ENCODE data around the gene UCK2. TPM values are rescaled to one million over a fixed set of nuclear protein-coding genes. Genes with fewer than 3 reads are reported as not detected.

The UCK2 gene
- total RNA-seq, 2 donors from 2014 or later, result 34.3 to 47.5 TPM

DNA sequence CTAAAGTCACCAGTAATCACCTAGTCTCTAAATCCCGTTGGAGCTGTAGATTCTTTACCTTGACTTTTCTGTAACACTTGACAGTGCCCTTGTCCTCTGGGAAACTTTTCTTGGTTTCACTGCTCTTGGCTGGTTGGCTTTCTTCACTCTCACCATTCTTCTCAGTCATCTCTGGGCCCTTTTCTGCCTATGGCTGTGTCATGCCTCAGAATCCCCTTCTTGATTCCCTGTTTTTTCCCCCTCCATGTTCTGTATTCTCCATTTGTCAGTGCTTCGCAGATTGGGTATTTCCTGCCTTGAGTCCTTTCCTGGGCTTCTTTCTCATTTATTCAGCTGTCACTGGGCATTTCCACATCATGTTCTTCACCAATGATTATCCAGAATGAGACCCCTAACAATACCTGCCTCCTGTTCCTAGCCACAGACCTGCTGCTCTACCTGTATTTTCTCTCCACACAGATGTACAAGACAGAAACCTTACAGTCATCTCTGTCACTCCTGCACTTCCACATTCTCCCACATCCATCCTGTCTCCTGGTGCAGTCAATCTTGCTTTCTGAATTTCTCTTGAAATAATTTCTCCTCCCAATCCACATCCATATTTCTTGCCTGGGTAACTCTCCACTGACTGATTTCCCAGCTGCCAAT is 14.7 kb downstream of the UCK2 start:
- Histone ChIP-seq H3K27ac (no peak overlapping the region), H3K9me3 (no peaks in the 10 kb centered on the region), H3K4me1 (ENCODE audit: control insufficient read depth in 1 of 2, low read depth in 2 of 2) (peaks cover 5 to 25% of the 10 kb centered on the region in 2 donors), H3K27me3 (replicated peaks; ENCODE audit: insufficient read depth) (no peaks in the 10 kb centered on the region), H3K4me3 (no peak overlapping the region), H3K36me3 (no peaks in the 10 kb centered on the region)
- ATAC-seq (ENCODE audit: insufficient number of reproducible peaks, low FRiP score, low read depth) (no peak), DNase-seq (ENCODE audit: low spot score) (no peak)
- TF ChIP-seq, protein P1, sequence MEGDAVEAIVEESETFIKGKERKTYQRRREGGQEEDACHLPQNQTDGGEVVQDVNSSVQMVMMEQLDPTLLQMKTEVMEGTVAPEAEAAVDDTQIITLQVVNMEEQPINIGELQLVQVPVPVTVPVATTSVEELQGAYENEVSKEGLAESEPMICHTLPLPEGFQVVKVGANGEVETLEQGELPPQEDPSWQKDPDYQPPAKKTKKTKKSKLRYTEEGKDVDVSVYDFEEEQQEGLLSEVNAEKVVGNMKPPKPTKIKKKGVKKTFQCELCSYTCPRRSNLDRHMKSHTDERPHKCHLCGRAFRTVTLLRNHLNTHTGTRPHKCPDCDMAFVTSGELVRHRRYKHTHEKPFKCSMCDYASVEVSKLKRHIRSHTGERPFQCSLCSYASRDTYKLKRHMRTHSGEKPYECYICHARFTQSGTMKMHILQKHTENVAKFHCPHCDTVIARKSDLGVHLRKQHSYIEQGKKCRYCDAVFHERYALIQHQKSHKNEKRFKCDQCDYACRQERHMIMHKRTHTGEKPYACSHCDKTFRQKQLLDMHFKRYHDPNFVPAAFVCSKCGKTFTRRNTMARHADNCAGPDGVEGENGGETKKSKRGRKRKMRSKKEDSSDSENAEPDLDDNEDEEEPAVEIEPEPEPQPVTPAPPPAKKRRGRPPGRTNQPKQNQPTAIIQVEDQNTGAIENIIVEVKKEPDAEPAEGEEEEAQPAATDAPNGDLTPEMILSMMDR (IDR thresholded peaks at IDR 0.05), result no peak

DNA sequence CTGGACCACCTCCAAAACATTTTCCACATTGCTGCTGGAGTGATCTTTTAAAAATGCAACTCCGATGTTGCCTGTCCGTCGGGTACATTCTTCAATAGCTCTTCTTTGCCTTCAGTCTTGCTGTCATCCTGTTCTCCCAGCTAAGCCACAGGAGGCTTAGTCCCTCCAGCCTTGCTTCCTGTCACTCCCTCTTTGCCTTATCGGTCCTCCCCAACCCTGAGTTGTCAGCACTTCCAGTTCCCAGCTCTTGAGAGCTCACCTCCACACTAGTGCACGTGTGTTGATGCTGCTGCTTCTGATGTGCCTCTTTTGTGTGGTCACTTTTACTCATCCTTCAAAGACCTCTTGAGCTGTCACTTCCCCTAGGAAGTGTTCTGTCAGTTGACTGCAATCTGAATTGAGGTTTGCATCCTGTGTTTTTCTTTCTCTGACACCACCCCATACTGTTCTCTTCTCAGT is 15.3 kb downstream of the UCK2 start:
- no peak overlapping the region for H3K4me3 ChIP-seq
- no peaks in the 10 kb centered on the region for H3K36me3 ChIP-seq
- ATAC-seq (ENCODE audit: insufficient number of reproducible peaks, low FRiP score, low read depth) (no peak), DNase-seq (ENCODE audit: low spot score) (no peak)
- H3K27me3 ChIP-seq (replicated peaks; ENCODE audit: insufficient read depth), result no peaks in the 10 kb centered on the region
- TF ChIP-seq, protein P1 (IDR thresholded peaks at IDR 0.05), result no peak
- H3K9me3 ChIP-seq, result no peaks in the 10 kb centered on the region
- no peak overlapping the region for H3K27ac ChIP-seq
- peaks cover 5 to 21% of the 10 kb centered on the region in 2 donors for H3K4me1 ChIP-seq (ENCODE audit: control insufficient read depth in 1 of 2, low read depth in 2 of 2)

DNA sequence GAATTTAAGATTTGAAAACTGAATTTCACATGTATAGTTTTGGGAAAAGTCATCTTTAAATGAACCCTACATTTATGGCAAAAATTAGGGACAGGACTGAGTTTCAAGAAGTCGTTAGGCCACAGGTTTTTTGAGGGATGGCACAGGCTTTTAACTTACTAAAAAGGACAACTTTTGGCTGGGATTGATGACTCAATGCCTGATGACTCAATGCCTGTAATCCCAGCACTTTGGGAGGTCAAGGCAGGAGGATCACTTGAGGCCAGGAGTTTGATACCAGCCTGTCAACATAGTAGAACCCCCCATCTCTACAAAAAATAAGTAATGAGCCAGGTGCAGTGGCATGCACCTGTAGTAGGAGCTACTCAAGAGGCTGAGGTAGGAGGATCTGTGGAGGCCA is 15.9 kb downstream of the UCK2 start:
- no peak overlapping the region for H3K27ac ChIP-seq
- no peaks in the 10 kb centered on the region for H3K27me3 ChIP-seq (replicated peaks; ENCODE audit: insufficient read depth)
- no peak overlapping the region for H3K4me3 ChIP-seq
- ATAC-seq (ENCODE audit: insufficient number of reproducible peaks, low FRiP score, low read depth) (no peak), DNase-seq (ENCODE audit: low spot score) (no peak)
- H3K9me3 ChIP-seq, result no peaks in the 10 kb centered on the region
- peaks cover 5 to 15% of the 10 kb centered on the region in 2 donors for H3K4me1 ChIP-seq (ENCODE audit: control insufficient read depth in 1 of 2, low read depth in 2 of 2)
- TF ChIP-seq, protein P1 (IDR thresholded peaks at IDR 0.05), result no peak
- H3K36me3 ChIP-seq, result no peaks in the 10 kb centered on the region

DNA sequence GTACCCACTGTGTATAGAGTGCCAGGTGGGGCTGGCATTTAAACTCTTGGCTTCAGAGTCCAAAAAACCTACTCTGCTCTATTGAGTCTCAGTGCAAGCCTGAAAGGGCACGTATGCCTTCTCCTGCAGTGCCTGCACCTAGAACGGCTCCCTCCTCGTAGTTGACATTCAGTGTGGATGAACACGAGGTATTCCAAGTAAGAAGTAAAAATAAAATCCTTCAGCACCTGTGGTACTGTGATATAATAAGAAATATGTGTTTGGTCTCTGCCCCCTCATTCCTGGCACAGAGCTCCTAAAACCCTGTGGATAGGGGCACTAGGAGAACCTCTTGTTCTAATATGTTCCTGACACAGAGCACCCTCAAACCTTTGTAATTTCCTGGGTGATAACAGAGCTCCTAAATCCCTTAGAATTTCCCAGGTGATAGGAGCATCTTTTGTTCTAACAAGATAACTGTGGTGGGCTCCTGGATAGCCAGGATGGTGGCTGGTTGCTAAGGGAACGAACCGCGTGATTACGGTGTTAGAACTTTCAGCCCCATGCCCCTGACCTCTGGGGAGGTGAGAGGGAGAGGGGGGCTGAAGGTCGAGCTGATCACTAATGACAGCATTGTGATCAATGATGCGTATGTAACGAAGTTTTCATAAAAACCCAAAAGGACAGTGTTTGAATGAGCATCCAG is 16.8 kb downstream of the UCK2 start:
- no peak for ATAC-seq (ENCODE audit: insufficient number of reproducible peaks, low FRiP score, low read depth)
- Histone ChIP-seq H3K4me3 (no peak overlapping the region), H3K27me3 (replicated peaks; ENCODE audit: insufficient read depth) (no peaks in the 10 kb centered on the region), H3K36me3 (no peaks in the 10 kb centered on the region), H3K9me3 (no peaks in the 10 kb centered on the region), H3K4me1 (ENCODE audit: control insufficient read depth in 1 of 2, low read depth in 2 of 2) (peaks cover 5 to 15% of the 10 kb centered on the region in 2 donors), H3K27ac (no peak overlapping the region)
- TF ChIP-seq, protein P1 (IDR thresholded peaks at IDR 0.05), result no peak
- DNase-seq (ENCODE audit: low spot score), result no peak

DNA sequence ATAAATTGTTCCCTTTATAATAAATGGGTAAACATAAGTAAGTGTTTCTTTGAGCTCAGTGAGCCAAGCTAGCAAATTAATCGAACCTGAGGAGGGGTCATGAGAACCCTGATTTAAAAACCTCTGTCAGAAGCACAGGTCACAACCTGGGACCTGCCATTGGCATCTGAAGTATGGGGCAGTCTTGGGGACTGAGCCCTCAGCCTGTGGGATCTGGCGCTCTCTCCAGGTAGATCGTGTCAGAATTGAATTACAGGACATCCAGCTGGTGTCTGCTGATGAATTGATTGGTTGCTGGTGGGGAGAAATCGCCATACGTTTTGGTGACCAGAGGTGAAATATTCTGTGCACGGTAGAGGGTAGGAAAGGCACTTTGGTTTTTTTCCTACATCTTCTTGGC is 17.5 kb downstream of the UCK2 start:
- Histone ChIP-seq H3K4me3 (no peak overlapping the region), H3K27ac (no peak overlapping the region), H3K9me3 (no peaks in the 10 kb centered on the region), H3K27me3 (replicated peaks; ENCODE audit: insufficient read depth) (no peaks in the 10 kb centered on the region), H3K4me1 (ENCODE audit: control insufficient read depth in 1 of 2, low read depth in 2 of 2) (peaks cover 5 to 15% of the 10 kb centered on the region in 2 donors), H3K36me3 (no peaks in the 10 kb centered on the region)
- no peak for DNase-seq (ENCODE audit: low spot score)
- ATAC-seq (ENCODE audit: insufficient number of reproducible peaks, low FRiP score, low read depth), result no peak
- TF ChIP-seq, protein P1 (IDR thresholded peaks at IDR 0.05), result no peak
